Loucy (cell line): ENCODE data around the gene CNTN5.

Experiments used
- H2AFZ ChIP-seq: fragments of 200-600 bp; sonication (generic); 2 replicates; pipeline ENCODE4 v1.6.0; 2016; ENCODE audit warnings: antibody characterized with exemption, mild to moderate bottlenecking, low read length, moderate library complexity
- H3F3A ChIP-seq: fragments of 200-600 bp; 2 replicates; pipeline ENCODE4 v1.6.0; 2016; ENCODE audit warnings: antibody characterized with exemption, low read depth, mild to moderate bottlenecking
- H3K27me3 ChIP-seq: fragments of 200-600 bp; sonication (generic); 2 replicates; pipeline ENCODE4 v1.6.1; 2014; ENCODE audit warnings: low read length, mild to moderate bottlenecking; ENCODE audit not compliant: insufficient read depth, poor library complexity, severe bottlenecking
- H3K36me3 ChIP-seq: fragments of 200-600 bp; sonication (generic); 2 replicates; pipeline ENCODE4 v1.6.1; 2016; ENCODE audit warnings: low read length; ENCODE audit not compliant: insufficient read depth
- H3K4me1 ChIP-seq: fragments of 200-600 bp; sonication (generic); 2 replicates; pipeline ENCODE4 v1.5.1; 2014; ENCODE audit warnings: low read length, mild to moderate bottlenecking; ENCODE audit not compliant: insufficient read depth, poor library complexity, severe bottlenecking
- H3K4me2 ChIP-seq: fragments of 200-600 bp; sonication (generic); 2 replicates; pipeline ENCODE4 v1.6.0; 2014; ENCODE audit warnings: antibody characterized with exemption, low read length, low read depth, mild to moderate bottlenecking; ENCODE audit not compliant: poor library complexity, severe bottlenecking
- H3K4me3 ChIP-seq: fragments of 200-600 bp; sonication (generic); 2 replicates; pipeline ENCODE4 v1.5.1; 2014; ENCODE audit warnings: low read length, mild to moderate bottlenecking, mixed read lengths; ENCODE audit not compliant: poor library complexity, severe bottlenecking
- H3K79me2 ChIP-seq: fragments of 200-600 bp; sonication (generic); 2 replicates; pipeline ENCODE4 v1.6.1; 2014; ENCODE audit warnings: low read length; ENCODE audit not compliant: insufficient read depth
- H3K9ac ChIP-seq: fragments of 200-600 bp; sonication (generic); 2 replicates; pipeline ENCODE4 v1.6.0; 2014; ENCODE audit warnings: mild to moderate bottlenecking, low read depth, low read length, moderate library complexity; ENCODE audit not compliant: poor library complexity, severe bottlenecking
- H3K9me2 ChIP-seq: fragments of 200-600 bp; sonication (generic); replicated peaks from 2 replicates; pipeline ENCODE4 v1.6.1; 2016; ENCODE audit warnings: low read depth, low read length, mixed read lengths
- H3K9me3 ChIP-seq: fragments of 200-600 bp; sonication (generic); 2 replicates; pipeline ENCODE4 v1.6.1; 2014; ENCODE audit warnings: mild to moderate bottlenecking, antibody characterized with exemption, low read length, low read depth; ENCODE audit not compliant: insufficient read depth
- H4K20me1 ChIP-seq: fragments of 200-600 bp; sonication (generic); 2 replicates; pipeline ENCODE4 v1.6.0; 2014; ENCODE audit warnings: antibody characterized with exemption, low read length, mild to moderate bottlenecking; ENCODE audit not compliant: insufficient read depth, poor library complexity, severe bottlenecking
- EZH2phosphoT487 ChIP-seq: fragments of 200-600 bp; IDR thresholded peaks from 2 replicates; pipeline ENCODE4 v1.6.1; 2018; ENCODE audit warnings: antibody characterized with exemption, mild to moderate bottlenecking, moderate library complexity, borderline replicate concordance
- TF ChIP-seq, protein P1 (sequence below): fragments of 200-600 bp; sonication (generic); conservative IDR thresholded peaks from 2 replicates; pipeline ENCODE4 v1.5.1; 2014; ENCODE audit warnings: mild to moderate bottlenecking, antibody characterized with exemption, low read length

The CNTN5 gene

DNA sequence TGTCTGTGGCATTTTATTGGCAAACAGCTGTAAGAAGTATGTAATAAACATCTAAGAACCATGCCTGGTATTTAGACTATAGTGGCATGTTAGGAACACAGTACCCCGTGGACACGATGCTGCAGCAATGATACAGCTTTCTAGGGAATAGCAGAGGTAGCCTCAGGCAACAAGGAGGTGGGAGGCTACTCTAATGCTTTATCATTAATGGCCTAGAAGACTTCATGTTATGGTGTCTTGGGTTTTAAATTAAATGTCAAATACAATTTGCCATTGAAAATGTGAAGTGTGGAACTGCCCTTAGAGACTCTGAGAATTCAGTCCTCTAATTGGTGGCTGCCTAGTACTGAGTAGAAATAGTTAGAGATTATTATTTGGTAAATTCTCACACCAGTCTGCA lies 516.9 kb downstream of the CNTN5 start:
- no peaks in the 10 kb centered on the region for H3K27me3 ChIP-seq
- H3K9me3 ChIP-seq = no peaks in the 10 kb centered on the region; the same call in 1 of the 2 replicates
- H4K20me1 ChIP-seq = no peaks in the 10 kb centered on the region
- H3F3A ChIP-seq = no peaks in the 10 kb centered on the region
- no peaks in the 10 kb centered on the region for H3K4me1 ChIP-seq
- no peaks in the 10 kb centered on the region for H3K79me2 ChIP-seq
- no peak overlapping the region for H3K4me2 ChIP-seq
- TF ChIP-seq, protein P1, sequence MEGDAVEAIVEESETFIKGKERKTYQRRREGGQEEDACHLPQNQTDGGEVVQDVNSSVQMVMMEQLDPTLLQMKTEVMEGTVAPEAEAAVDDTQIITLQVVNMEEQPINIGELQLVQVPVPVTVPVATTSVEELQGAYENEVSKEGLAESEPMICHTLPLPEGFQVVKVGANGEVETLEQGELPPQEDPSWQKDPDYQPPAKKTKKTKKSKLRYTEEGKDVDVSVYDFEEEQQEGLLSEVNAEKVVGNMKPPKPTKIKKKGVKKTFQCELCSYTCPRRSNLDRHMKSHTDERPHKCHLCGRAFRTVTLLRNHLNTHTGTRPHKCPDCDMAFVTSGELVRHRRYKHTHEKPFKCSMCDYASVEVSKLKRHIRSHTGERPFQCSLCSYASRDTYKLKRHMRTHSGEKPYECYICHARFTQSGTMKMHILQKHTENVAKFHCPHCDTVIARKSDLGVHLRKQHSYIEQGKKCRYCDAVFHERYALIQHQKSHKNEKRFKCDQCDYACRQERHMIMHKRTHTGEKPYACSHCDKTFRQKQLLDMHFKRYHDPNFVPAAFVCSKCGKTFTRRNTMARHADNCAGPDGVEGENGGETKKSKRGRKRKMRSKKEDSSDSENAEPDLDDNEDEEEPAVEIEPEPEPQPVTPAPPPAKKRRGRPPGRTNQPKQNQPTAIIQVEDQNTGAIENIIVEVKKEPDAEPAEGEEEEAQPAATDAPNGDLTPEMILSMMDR = no peak
- TF ChIP-seq EZH2phosphoT487 = no peak
- no peak overlapping the region for H2AFZ ChIP-seq
- no peaks in the 10 kb centered on the region for H3K9me2 ChIP-seq
- no peak overlapping the region for H3K4me3 ChIP-seq
- no peak overlapping the region for H3K9ac ChIP-seq
- H3K36me3 ChIP-seq = no peaks in the 10 kb centered on the region

- H3K9ac ChIP-seq = no peak overlapping the region
- no peaks in the 10 kb centered on the region for H3K4me1 ChIP-seq
- H3K4me2 ChIP-seq = no peak overlapping the region
- no peaks in the 10 kb centered on the region for H3K27me3 ChIP-seq
- no peaks in the 10 kb centered on the region for H3K9me3 ChIP-seq
- no peak overlapping the region for H3K4me3 ChIP-seq
- no peak for TF ChIP-seq EZH2phosphoT487
- no peaks in the 10 kb centered on the region for H3K36me3 ChIP-seq
- no peaks in the 10 kb centered on the region for H3K9me2 ChIP-seq
- no peaks in the 10 kb centered on the region for H4K20me1 ChIP-seq
- H3K79me2 ChIP-seq = no peaks in the 10 kb centered on the region
- no peaks in the 10 kb centered on the region for H3F3A ChIP-seq
- no peak overlapping the region for H2AFZ ChIP-seq
Observed at GRCh38 chr11:99545616-99546015, 524.9 kb downstream of the CNTN5 start.

- H3K9ac ChIP-seq = no peak overlapping the region
- H3K36me3 ChIP-seq = no peaks in the 10 kb centered on the region
- no peaks in the 10 kb centered on the region for H4K20me1 ChIP-seq
- H3K4me1 ChIP-seq = no peaks in the 10 kb centered on the region
- no peaks in the 10 kb centered on the region for H3K9me2 ChIP-seq
- no peak overlapping the region for H2AFZ ChIP-seq
- no peak overlapping the region for H3K4me3 ChIP-seq
- H3K9me3 ChIP-seq = no peaks in the 10 kb centered on the region
- TF ChIP-seq, protein P1 = no peak
- TF ChIP-seq EZH2phosphoT487 = no peak
- no peaks in the 10 kb centered on the region for H3F3A ChIP-seq
- no peaks in the 10 kb centered on the region for H3K79me2 ChIP-seq
- H3K27me3 ChIP-seq = no peaks in the 10 kb centered on the region
- no peak overlapping the region for H3K4me2 ChIP-seq
Observed at GRCh38 chr11:99548264-99548663, 527.5 kb downstream of the CNTN5 start.

DNA sequence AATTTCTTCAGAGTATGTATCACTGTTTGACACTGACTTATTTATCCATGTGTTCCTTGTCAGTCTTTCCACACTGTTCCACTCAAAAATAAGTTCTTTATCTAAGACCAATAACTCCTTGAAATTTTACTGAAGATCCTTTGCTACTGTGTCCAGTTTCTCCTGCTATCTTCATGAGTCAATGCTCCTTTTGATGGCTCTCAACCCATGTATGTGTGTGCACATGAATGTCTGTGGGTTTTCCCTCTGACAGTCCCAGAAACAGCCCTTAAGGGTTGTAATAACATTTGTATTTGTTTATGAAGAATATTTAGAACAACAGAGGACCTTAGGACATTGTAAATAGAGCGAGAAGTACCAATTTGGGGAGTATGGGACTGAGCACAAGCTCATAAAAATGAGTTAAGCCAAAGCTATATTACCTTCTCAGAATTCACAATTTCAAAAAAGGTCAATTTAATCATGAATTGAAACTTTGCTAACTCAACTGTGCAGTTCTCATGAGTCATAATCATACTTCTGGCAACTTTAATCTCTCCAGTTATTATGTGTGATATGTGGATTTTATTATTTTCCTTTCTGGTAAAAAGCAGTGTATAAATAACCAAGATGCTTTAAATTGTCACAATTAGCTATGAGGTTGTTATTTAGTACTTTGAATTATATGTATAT lies 533.6 kb downstream of the CNTN5 start:
- H3K36me3 ChIP-seq = no peaks in the 10 kb centered on the region
- no peaks in the 10 kb centered on the region for H3K4me1 ChIP-seq
- no peak overlapping the region for H3K9ac ChIP-seq
- no peaks in the 10 kb centered on the region for H3F3A ChIP-seq
- no peaks in the 10 kb centered on the region for H4K20me1 ChIP-seq
- H3K79me2 ChIP-seq = no peaks in the 10 kb centered on the region
- H2AFZ ChIP-seq = no peak overlapping the region
- H3K27me3 ChIP-seq = no peaks in the 10 kb centered on the region
- no peaks in the 10 kb centered on the region for H3K9me2 ChIP-seq
- H3K4me3 ChIP-seq = no peak overlapping the region
- no peaks in the 10 kb centered on the region for H3K9me3 ChIP-seq
- no peak overlapping the region for H3K4me2 ChIP-seq
- TF ChIP-seq EZH2phosphoT487 = no peak
- TF ChIP-seq, protein P1 = no peak
